Activated T-cell treated with anti-CD3 and anti-CD28 coated beads for 1 hour (primary cell): ENCODE data around the gene ZNF519.
"Not testable (repeated sequence)": the region's sequence is repeated elsewhere in the genome, so short reads cannot be mapped to it uniquely, and the experiment has no call there.

Source experiments
- DNase-seq: peaks from one replicate; pipeline ENCODE4 v3.0.0-alpha.2; 2020; ENCODE audit warnings: low read depth

The ZNF519 gene

DNA sequence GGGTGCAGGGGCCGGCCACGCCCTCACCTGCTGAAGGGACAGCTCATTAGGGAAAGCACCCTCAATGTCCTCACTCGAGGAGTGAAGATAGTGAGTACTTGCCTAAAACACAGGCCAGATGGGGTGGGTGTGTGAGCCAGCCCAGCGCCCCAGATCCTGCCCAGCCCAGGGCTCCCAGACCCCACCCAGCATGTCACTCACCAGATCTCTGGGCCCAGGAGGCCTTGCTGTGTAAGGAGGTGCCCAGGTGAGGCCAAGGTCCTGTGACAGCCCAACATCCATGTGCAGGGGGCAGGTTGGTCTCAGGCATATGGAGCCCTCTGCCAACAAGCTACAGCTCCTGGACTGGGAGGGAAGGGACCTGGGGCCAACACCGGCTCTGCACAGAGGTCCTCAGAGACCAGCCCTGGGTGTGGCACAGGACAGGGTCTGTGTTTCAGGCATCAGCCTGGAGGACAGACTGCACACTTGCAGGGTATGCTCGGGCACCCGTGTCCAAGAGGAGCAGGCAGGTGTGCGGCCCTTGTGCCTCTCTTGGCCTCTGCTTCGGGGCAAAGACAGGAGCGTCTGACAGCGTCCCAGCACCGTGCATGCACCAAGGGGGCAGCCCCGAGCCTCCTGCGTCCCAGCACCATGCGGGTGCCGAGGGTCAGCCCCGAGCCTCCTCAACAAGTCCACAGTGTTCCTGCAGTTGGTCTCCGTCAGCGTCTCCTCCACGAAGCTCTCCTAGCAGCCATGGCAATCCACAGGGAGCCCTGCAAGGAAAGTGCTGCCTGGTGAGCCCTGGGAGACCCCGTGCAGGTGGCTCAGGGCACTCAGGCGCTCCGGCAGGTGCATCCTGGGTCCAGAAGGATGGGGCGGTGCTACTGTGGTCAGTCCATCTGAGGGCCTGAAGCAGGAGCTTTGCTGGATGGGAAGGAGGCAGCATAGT lies 16.0 kb upstream of the ZNF519 start:
- not testable (repeated sequence) for DNase-seq

DNA sequence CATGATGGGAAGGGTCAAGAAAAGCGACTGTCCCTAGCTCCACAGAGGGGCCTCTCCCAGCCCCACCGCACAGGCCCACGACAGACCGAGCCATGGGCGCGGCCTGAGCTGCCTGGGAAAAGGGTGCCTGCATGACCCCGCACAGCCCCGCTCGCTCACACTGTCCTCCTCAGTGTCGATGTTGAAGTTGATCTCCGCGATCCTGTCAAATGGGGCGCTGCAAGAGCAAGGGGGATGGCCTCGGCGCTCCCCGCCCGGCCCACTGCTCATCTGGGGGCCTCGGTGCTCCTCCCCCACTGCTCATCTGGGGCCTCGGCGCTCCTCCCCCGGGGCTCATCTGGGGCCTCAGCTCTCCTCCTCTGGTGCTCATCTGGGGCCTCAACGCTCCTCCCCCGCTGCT lies 14.5 kb upstream of the ZNF519 start:
- DNase-seq = not testable (repeated sequence)

DNA sequence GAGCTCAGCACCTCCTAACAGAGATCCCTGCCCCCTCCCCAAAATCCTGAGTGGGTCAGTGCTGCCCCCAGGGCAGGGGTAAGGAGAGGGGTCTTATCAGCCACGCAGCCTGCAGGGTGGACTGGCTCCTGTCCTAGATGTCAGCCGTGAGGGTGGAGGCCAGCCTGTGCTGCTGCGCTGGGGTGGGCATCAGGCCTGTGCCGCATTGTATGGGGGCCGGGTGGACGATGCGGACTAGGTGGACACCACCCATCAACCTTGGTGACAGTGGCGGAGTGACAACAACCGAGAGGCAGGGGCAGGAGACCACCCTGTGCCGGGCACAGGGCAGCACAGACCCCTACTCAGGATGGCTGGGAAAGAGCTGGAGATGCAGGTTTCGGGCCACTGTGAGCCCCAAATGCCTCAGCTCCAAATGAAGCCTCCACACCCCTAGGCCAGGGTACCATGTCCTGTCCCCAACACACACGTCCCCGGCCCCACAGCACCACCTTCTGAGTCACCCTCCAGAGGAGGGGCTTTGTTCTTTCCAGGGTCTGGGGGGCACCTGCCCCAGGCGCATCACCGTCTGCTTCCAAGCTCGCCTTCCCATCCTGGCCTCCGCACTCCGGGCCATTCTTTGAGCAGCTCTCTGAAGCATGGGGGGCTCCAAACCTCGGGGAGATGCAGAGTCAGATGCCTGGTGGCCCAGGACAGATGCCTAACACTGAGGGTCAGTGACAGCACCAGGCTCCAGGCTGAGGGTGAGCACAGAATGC lies 13.5 kb upstream of the ZNF519 start:
- DNase-seq = not testable (repeated sequence)

DNA sequence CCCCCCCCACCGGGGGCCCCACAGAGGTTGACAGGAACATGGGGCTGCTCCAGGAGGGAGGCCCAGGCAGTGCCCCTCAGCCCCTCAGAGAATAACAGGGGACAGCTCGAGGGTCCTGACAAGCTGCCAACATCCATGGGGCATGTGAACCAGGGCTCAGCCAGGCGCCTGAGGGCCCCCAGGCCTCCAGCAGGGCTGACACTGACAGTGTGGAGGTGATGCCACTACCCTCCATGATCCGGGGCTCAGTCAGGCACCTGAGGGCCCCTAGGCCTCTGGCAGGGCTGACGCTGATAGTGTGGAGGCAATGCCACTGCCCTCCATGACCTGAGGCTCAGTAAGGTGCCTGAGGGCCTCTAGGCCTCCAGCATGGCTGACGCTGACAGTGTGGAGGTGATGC lies 12.8 kb upstream of the ZNF519 start:
- DNase-seq = not testable (repeated sequence)

DNA sequence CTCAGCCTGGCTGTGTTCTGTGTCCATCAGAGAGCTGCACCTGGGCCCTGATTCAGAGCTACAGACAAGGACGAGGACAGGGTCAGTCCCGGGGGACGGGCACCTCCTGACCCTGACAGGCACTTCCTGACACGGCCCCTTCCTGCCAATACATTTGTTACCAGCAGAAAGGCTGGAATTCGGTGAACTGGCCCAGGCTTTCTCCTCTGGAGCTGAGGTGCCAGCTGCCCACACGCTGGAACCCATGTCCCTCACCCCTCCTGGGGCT lies 12.3 kb upstream of the ZNF519 start:
- no peak for DNase-seq

DNA sequence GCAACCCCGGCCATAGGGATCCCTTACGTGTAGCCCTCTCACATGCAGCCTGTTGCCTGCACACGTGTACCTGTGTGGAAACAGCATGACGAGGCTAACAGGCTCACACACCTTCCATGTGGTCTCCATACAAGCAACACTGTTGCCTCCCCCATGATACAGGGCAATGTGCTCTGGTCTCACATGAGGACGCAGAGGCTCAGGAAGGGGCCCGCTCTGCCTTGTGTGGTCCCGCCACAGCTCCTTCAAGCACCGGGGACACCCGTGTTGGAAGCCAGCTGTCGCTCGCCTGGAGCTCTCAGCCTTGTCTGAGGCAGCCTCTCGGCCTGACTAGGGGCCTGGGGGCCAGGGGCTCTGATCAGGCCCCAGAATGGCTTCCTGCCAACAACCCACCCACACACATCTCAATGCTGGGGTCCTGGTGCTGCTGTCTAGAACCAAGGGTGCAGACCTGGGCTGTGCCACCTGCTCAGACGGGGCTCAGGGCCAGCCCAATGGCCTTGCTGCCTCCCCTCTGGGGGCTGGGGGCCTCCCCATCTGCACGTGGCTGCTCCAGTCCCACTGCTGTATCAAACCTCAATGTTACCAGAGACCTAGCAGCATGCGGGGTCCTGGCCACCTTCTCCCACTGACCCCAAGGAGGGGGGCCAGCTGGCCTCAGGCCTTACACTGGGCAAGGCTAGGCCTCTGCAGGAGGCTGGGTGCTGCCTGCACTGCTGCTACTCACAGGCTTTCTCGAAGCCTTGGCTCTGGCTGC lies 11.8 kb upstream of the ZNF519 start:
- not testable (repeated sequence) for DNase-seq

DNA sequence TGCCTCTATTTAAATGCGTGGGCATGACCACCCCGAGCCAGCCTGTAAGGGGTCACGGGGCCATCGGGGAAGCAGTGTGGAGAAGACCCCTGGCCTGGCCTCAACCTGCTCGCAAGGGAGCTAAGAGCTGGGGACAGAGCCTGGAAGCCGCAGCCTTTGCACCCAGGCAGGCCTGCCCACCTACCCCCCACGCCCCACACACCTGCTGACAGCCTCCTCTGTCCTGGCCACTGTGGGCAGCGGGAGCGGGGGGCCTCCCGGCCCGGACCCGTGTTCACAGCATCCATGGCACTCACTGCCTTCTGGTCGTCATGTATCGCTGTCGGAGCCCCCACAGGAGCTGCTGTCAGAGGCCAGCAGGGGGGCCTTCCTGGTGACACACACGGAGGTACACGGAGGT lies 11.2 kb upstream of the ZNF519 start:
- not testable (repeated sequence) for DNase-seq

DNA sequence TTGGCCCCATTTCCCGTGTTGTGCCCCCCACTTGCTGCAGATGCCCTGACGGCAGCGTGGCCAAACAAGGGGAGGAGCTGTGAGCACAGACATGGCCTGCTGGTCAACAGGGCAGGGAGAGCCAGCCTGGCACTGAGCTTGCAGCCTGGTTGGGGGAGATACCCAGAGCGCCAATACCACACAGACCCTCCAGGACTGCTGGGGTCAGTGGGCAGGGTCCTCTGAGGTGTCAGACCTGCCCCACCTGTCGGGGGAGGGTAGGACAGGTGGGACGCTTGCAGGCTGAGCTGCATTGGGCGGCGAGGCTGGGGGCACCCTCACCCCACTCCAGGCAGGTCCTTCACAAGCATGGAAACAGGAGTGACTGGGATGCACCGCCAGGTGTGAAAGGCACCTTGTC lies 9.9 kb upstream of the ZNF519 start:
- not testable (repeated sequence) for DNase-seq

DNA sequence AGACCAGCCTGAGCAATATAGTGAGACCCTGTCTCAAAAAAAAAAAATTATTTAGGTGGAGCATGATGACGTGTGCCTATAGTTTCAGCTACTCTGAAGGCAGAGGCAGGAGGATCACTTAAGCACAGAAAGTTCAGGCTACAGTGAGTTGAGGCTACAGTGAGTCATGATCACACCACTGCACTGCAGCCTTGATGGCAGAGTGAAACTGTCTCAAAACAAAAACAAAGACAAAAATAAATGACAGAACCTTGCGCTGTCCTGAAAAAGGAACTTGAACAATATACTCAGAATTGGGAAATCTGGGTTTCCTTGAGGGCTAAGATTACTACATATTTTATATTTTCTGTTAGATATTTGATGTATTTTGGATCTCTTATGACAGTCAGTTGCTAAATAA lies 7.3 kb upstream of the ZNF519 start:
- not testable (repeated sequence) for DNase-seq

DNA sequence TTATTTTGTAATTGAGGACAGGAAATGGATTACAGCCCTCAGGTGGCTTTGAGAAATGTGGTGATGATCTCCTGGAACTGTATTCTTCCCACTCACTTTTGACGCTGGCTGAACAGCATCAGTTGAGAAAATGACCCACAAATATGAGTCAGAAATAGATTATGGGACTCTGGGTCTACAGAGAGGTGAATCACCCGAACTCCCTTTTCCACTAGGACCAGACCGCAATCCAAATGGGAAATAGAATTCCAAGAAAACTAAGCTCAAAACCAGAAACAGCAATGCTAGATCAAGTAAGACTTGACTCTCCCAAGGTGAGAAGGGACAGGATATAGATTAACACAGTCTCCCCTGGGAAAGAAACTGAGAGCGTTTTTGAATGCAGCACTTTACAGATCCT lies 5.7 kb upstream of the ZNF519 start:
- not testable (repeated sequence) for DNase-seq

DNA sequence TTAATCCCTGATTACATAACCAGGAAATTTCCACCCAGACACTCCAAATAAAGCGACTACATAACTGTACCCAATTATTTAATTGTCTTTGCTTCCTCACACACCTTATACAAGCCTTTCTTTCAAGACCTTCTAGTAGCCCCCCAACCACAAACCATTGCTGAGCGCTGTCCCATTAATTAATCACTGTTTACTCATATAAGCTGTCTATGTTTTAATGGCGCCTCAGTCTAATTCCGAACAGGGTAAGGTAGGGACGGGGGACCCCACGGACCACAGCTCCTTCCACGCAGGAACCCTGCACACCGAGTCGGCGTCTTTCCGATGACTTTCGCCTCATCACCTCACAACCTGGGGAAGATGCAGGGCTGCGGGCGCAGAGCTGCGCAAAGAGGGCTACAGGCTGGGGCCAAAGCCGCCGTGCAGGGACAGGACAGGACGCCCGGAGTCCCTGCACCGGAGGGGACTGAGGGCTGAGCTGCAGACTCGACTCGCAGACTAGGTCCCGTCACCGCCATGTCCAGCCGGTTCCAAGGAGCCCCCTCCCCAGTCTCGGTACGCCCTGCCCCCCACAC lies 452 bp downstream of the ZNF519 start:
- DNase-seq = not testable (repeated sequence)

DNA sequence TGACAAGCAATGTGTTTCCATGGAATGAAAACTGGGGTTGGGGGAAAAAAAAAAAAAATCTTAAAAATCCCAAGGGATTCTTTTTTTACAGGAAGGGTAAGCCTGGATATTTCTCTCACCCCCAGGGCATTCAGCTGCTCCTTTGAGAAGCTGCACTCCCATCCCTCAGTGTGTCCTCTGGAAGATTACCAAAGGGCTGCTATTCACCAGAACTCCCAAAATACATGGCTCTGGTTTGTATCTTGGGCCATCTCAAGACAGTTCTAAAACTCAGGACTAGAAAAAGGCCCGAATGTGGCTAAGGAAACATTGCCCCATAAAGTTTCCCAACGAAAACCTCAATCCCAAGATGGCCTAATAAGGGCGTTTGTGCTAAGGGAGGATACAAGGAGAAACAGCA lies 1.4 kb downstream of the ZNF519 start:
- not testable (repeated sequence) for DNase-seq

DNA sequence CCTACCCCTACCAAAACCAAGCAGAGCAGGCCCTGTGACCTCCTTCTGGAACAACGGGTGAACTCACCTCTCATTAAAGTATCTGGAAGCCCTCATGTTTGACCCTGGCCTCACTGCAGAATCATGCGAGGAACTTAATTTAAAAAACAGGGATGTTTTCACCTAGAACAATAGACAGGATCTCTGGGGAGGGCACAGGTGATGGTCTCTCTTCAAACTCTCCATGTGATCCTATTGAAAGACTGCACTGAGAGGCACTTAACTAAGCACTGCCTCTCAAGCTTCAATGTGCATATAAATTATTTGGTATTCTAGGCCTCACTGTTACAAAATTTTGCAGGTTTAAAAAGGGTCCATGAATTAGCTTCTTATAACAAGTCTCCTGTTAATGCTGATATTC lies 7.5 kb downstream of the ZNF519 start:
- no peak for DNase-seq

DNA sequence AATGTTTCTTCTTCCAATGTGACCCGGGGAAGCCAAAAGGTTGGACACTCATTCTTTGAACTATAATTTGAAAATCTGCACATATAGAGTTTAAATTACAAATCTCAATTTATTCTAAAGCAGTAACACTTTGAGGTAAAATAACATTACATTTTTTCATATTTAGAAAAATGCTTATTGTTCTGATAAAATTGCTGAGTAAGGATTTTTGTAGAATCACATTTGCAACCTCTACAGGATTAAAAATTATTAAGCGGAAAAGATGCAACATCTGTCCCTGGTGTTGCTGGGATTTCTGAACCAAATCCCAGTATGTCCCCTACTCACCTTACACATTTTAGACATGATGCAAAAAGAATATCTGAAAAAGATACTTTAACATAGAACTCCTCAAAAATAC lies 10.1 kb downstream of the ZNF519 start:
- DNase-seq = no peak

DNA sequence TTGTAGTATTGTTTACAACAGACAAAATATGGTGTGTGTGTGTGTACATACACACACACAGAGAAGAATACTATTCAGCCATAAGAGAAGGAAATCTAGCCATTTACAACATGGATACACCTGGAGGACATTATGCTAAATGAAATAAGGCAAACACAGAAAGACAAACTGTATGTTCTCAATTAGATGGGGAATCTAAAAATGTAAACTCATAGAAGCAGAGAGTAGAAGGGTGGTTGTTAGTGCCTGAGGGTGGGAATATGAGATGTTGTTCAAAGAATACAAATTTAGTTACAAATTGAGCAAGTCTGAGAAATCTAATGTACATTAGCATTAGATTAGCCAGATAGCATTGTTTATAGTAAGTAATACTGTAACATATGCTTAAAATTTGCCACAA lies 11.3 kb downstream of the ZNF519 start:
- DNase-seq = no peak

DNA sequence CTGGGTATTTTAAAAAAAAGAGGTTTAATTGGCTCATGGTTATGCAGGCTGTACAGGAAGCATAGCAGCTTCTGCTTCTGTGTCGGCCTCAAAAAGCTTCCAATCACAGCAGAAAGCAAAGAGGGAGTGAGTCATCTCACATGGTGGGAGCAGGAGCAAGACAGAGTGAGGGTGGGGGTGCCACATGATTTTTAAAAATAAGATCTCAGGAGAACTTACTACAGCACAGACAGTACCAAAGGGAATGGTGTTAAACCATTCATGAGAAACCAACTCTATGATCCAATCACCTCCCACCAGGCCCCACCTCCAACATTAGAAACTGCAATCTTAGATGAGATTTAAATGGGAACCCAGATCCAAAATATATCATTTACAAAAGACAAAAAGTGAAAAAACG lies 14.6 kb downstream of the ZNF519 start:
- DNase-seq = no peak

DNA sequence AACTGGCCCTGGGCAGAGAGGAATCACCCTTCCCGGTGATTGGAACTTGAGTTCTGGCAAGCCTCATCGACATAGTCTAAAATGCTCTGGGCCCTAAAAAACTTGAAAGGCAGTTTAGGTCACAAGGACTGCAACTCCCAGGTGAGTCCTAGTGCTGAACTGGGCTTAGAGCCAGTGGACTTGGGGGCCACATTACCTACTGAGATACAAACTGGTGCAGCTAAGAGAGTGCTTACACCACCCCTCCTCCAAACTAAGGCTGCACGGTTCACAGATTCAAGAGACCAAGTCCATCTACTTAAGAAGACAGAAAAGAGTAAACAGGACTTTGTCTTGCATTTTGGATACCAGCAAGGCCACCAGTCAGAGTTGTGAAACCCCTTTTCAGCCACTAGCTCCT lies 25.3 kb downstream of the ZNF519 start:
- DNase-seq = no peak

DNA sequence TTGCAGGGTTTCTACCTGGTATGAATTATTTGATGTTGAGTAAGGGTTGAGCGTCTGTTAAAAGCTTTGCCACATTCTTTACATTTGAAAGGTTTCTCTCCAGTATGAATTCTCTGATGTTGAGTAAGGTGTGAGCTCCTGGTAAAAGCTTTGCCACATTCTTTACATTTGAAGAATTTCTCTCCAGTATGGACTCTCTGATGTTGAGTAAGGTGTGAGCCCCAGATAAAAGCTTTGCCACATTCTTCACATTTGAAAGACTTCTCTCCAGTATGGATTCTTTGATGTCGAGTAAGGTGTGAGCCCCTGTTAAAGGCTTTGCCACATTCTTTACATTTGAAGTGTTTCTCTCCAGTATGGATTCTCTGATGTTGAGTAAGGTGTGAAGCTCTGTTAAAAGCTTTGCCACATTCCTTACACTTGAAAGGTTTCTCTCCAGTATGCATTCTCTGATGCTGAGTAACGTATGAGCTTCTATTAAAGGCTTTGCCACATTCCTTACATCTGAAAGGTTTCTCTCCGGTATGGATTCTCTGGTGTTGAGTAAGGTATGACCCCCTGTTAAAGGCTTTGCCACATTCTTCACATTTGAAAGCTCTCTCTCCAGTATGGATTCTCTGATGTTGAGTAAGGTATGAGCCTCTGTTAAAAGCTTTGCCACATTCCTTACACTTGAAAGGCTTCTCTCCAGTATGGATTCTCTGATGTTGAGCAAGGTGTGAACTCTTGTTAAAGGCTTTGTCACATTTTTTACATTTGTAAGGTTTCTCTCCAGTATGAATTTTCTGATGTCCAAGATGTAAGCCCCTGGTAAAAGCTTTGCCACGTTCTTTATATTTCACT lies 27.1 kb downstream of the ZNF519 start:
- DNase-seq = no peak

DNA sequence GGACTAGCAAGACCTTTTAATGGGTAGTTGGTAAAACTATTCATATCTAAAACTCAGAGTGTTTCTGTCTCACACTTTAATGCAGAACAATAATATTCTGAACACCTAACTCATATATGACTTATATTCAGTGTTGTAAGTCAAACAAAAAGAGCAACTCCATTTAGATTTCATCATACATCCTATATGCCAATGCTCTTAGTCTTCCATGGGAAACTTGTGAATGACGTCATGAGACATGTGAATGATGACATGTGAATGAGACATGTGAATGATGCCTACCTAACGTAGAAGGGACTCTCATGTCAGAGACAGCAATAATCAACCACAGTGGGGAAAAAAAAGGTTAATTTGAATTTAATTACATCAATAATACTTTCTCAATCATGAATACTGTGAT lies 28.0 kb downstream of the ZNF519 start:
- DNase-seq = no peak

DNA sequence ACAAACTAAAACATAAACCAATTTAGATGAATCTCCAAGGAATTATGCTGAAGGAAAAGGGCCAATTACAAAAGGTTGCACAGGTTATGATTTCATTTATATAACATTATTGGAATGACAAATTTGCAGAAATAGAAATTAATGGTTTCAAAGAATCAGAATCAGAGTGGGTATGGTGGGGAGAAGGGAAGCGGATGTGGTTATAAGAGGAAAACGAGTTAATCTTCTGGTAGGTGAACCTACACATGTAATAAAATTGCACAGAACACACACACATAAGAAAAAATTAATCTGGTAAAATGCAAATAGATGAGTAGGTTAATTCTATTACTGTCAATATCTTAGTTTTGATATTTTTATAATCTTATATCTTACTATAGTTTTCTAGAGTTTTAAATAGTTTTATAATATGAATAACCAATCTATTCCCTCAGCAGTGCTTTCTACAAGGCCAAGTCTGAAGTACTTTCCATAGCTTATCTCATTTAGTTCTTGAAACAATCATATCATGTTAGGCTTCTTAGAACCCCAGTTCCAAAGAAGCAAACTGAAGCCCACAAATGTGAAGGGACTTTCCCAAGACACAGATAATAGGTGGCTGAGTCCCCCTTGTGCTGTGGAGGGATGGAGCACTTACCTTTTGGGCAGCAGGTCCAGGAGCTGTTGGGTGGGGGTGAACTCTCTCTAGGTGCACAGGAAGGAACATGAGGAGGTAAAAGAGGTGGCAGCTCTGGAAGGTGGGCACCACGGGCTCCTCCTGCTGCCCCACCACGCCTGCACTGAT lies 31.5 kb downstream of the ZNF519 start:
- no peak for DNase-seq

DNA sequence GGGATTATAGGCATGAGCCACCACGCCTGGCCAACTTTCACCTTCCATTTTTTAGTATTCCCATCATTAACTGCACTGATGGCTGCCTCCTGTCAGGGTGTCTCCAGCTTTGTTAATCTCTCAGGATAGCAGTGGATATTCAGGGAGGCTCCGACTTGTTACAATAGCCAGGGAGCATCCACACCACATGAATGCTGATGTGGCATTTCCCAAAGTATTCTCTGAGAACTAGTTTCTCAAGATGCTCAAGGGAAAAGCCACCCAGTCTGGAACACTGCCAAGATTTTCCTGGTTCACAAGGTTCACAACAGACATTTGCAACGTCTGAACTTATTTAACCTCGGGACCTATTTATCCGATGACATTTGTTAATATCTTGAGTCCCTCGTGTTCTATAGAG lies 33.8 kb downstream of the ZNF519 start:
- no peak for DNase-seq
